Activated T-helper 2 cell treated with anti-CD3 and anti-CD28 coated beads, Interferon-gamma antibody, Interleukin-2, Interleukin-4, amounts not matched to agents 10 μg/mL and 5 μg/mL and 100 μg/mL, durations not matched to agents 14 hours and 24 hours and 36 hours (primary cell): Measurements from ENCODE around the gene SNRPA1. TPM values are rescaled to one million over a fixed set of nuclear protein-coding genes. Genes with fewer than 3 reads are reported as not detected.

Experiments
- DNase-seq: peaks from one replicate; pipeline ENCODE4 v3.0.0; 2021; ENCODE audit warnings: low spot score
- H3K27ac Mint-ChIP-seq: one replicate; pipeline ENCODE4 v1.8.0; 2021; ENCODE audit warnings: mixed read lengths
- H3K27me3 Mint-ChIP-seq: one replicate; pipeline ENCODE4 v1.8.0; 2021; ENCODE audit warnings: low read depth, mixed read lengths
- H3K36me3 Mint-ChIP-seq: one replicate; pipeline ENCODE4 v1.8.0; 2021; ENCODE audit warnings: low read depth, mixed read lengths
- H3K4me1 Mint-ChIP-seq: one replicate; pipeline ENCODE4 v1.8.0; 2021; ENCODE audit warnings: low read depth, mixed read lengths
- H3K4me3 Mint-ChIP-seq: one replicate; pipeline ENCODE4 v1.8.0; 2021; ENCODE audit warnings: low read depth, mild to moderate bottlenecking, moderate library complexity, mixed read lengths
- H3K9me3 Mint-ChIP-seq: one replicate; pipeline ENCODE4 v1.8.0; 2021; ENCODE audit warnings: mixed read lengths
- intact Hi-C: fragments of 100-400 bp; cut with micrococcal nuclease; formaldehyde crosslinking; loops from one replicate; pipeline ENCODE4 v1.15.1; 2023
- total RNA-seq: library from RNA; stranded (reverse); gene quantifications from 2 replicates; pipeline ENCODE4 v1.2.3, GENCODE V29; 2022

SNRPA1 gene
- total RNA-seq, 1 donor from 2014 or later, result 197 TPM

- H3K36me3 Mint-ChIP-seq, result no peaks in the 10 kb centered on the region
- no peak overlapping the region for H3K27ac Mint-ChIP-seq
- no peaks in the 10 kb centered on the region for H3K27me3 Mint-ChIP-seq
- DNase-seq, result no peak
- H3K4me3 Mint-ChIP-seq, result no peak overlapping the region
- intact Hi-C loops, result no loop called here
- H3K4me1 Mint-ChIP-seq, result no peaks in the 10 kb centered on the region
- H3K9me3 Mint-ChIP-seq, result no peaks in the 10 kb centered on the region
These were observed 19.5 kb upstream of the SNRPA1 start for GRCh38 chr15:101314336-101315125.

GRCh38 chr15:101313041-101313761 is 18.2 kb upstream of the SNRPA1 start:
- no peak overlapping the region for H3K27ac Mint-ChIP-seq
- no peaks in the 10 kb centered on the region for H3K4me1 Mint-ChIP-seq
- no peaks in the 10 kb centered on the region for H3K27me3 Mint-ChIP-seq
- H3K4me3 Mint-ChIP-seq, result no peak overlapping the region
- DNase-seq, result no peak
- H3K9me3 Mint-ChIP-seq, result no peaks in the 10 kb centered on the region
- H3K36me3 Mint-ChIP-seq, result no peaks in the 10 kb centered on the region
- intact Hi-C loops, result no loop called here

DNA sequence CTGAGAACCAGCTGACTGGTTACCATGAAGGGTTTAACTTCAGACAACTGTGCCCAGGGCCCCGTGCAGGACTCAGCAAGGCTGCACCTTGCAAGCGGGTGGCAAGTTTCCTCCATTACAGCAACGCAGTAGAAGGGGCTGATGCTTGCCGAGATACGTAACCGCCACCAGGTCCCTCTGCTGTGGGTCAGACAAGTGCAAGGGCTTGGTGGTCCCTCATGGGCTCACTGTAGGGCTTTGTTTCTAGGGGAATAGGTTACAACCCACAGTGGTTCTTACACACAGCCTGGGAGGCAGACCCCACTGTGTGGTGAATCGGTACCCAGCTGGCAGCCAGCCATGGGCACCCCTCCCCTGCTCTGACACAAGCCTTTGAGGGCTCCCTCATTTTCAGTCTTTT is 15.5 kb upstream of the SNRPA1 start:
- H3K27ac Mint-ChIP-seq, result no peak overlapping the region
- intact Hi-C loops, result no loop called here
- no peaks in the 10 kb centered on the region for H3K4me1 Mint-ChIP-seq
- H3K4me3 Mint-ChIP-seq, result no peak overlapping the region
- H3K36me3 Mint-ChIP-seq, result no peaks in the 10 kb centered on the region
- no peak for DNase-seq
- no peaks in the 10 kb centered on the region for H3K27me3 Mint-ChIP-seq
- H3K9me3 Mint-ChIP-seq, result no peaks in the 10 kb centered on the region

GRCh38 chr15:101310161-101310480 is 15.1 kb upstream of the SNRPA1 start:
- Mint-ChIP-seq H3K9me3 (no peaks in the 10 kb centered on the region), H3K4me3 (no peak overlapping the region), H3K4me1 (no peaks in the 10 kb centered on the region), H3K27ac (no peak overlapping the region), H3K27me3 (no peaks in the 10 kb centered on the region), H3K36me3 (no peaks in the 10 kb centered on the region)
- no peak for DNase-seq
- intact Hi-C loops, result no loop called here

GRCh38 chr15:101309436-101310160 is 14.6 kb upstream of the SNRPA1 start:
- Mint-ChIP-seq H3K9me3 (no peaks in the 10 kb centered on the region), H3K27me3 (no peaks in the 10 kb centered on the region), H3K4me3 (no peak overlapping the region), H3K36me3 (no peaks in the 10 kb centered on the region), H3K27ac (no peak overlapping the region), H3K4me1 (no peaks in the 10 kb centered on the region)
- intact Hi-C loops, result no loop called here
- no peak for DNase-seq

- H3K36me3 Mint-ChIP-seq, result no peaks in the 10 kb centered on the region
- intact Hi-C loops, result no loop called here
- H3K27ac Mint-ChIP-seq, result no peak overlapping the region
- DNase-seq, result no peak
- H3K4me1 Mint-ChIP-seq, result no peaks in the 10 kb centered on the region
- no peaks in the 10 kb centered on the region for H3K9me3 Mint-ChIP-seq
- H3K4me3 Mint-ChIP-seq, result no peak overlapping the region
- H3K27me3 Mint-ChIP-seq, result no peaks in the 10 kb centered on the region
These were observed 13.8 kb upstream of the SNRPA1 start for GRCh38 chr15:101308604-101309435.

DNA sequence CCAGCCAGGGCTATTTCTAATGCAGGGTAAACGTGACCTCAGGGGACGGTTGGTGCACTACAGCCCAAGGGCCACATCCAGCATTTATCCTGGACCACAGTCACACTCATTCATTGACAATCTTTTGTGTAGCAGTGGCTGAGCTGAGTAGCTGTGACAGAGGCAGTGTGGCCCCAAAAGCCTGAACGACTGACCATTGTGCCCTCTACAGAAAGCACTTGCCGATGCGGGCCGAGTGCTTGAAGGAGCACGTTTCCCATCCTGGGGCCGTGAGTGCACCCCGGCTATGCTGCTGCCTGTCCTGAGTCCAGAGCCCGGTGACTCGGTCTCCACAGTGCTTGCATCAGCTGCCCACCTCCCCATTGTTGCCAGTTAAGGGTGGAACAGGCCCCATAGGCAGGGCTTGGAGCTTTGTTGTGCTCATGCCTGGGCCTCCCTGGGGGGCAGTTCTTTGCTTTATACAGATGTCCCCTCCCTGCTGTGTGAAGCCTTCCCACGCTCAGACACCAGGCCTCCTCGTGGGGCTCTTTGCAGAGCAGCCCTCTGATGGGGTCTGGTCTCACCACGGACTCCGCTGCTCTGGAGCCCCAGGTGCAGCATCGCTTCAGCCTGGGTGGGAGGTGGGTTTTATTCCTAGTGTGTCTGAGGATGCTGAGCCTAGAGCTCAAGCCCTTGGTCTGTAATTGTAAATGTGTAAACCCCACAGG is 13.0 kb upstream of the SNRPA1 start:
- no peaks in the 10 kb centered on the region for H3K36me3 Mint-ChIP-seq
- DNase-seq, result no peak
- intact Hi-C loops, result no loop called here
- no peak overlapping the region for H3K27ac Mint-ChIP-seq
- no peaks in the 10 kb centered on the region for H3K27me3 Mint-ChIP-seq
- no peak overlapping the region for H3K4me3 Mint-ChIP-seq
- H3K4me1 Mint-ChIP-seq, result no peaks in the 10 kb centered on the region
- no peaks in the 10 kb centered on the region for H3K9me3 Mint-ChIP-seq

GRCh38 chr15:101307048-101307896 is 12.2 kb upstream of the SNRPA1 start:
- Mint-ChIP-seq H3K9me3 (no peaks in the 10 kb centered on the region), H3K36me3 (no peaks in the 10 kb centered on the region), H3K4me1 (no peaks in the 10 kb centered on the region), H3K27ac (no peak overlapping the region), H3K27me3 (no peaks in the 10 kb centered on the region), H3K4me3 (no peak overlapping the region)
- no peak for DNase-seq
- intact Hi-C loops, result no loop called here

DNA sequence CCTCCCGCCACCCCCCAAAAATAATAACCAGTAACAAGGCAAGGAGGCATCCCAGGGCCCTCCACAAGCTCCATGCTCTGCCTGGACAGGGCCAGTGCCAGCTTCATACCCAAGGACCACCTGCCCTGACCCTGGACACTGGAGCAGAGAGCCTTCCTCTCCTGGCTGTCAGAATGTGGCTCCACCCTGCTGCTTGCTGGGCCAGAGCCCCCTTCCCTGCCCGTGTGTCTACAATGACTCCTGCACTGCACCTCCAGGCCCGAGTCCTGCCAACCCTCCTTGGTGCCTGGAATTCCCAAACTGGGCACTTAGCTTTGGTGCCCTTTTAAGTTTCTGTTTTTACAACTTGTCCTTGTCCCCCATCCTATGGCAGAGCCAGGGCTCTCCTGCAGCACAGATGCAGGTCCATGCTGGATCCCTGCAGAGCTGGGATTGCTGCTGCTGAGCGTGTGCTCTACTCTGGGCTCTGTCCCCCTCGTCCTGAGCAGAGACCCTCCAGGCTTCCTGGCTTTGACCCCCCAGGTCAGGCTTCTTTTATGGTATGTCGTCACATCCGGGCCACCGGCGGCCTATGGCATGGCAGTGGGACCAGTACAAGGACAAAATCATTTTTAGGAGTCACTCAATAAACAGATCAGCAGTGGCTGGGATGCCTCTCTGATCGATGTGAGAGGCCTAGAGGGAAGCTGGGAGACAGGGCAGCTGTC is 11.4 kb upstream of the SNRPA1 start:
- intact Hi-C loops, result no loop called here
- H3K27ac Mint-ChIP-seq, result no peak overlapping the region
- no peaks in the 10 kb centered on the region for H3K27me3 Mint-ChIP-seq
- no peaks in the 10 kb centered on the region for H3K36me3 Mint-ChIP-seq
- DNase-seq, result no peak
- no peaks in the 10 kb centered on the region for H3K9me3 Mint-ChIP-seq
- no peak overlapping the region for H3K4me3 Mint-ChIP-seq
- no peaks in the 10 kb centered on the region for H3K4me1 Mint-ChIP-seq

DNA sequence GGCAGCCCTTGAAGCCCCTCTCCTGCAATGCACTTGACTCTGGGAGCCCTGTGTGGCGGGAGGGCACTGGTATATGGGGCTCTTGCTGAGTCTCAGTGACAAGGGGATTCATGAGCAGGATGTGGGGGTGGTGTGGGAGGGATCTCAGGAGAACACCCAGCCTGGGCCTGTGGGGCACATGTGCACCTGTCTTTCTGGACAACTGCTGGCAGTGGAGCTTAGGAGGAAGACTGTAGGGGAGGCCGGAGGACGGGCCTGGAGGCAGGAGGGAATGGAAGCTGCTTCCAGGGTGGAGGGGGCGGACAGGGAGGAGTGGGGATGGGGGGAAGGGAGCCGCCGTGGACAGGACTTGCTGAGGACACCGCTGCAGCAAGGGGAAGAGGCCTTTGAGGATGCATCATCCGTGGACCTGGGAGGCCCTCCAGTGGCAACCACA is 10.8 kb upstream of the SNRPA1 start:
- H3K36me3 Mint-ChIP-seq, result no peaks in the 10 kb centered on the region
- H3K4me1 Mint-ChIP-seq, result no peaks in the 10 kb centered on the region
- H3K9me3 Mint-ChIP-seq, result no peaks in the 10 kb centered on the region
- no peak overlapping the region for H3K27ac Mint-ChIP-seq
- no peak for DNase-seq
- intact Hi-C loops, result no loop called here
- H3K27me3 Mint-ChIP-seq, result no peaks in the 10 kb centered on the region
- H3K4me3 Mint-ChIP-seq, result no peak overlapping the region

DNA sequence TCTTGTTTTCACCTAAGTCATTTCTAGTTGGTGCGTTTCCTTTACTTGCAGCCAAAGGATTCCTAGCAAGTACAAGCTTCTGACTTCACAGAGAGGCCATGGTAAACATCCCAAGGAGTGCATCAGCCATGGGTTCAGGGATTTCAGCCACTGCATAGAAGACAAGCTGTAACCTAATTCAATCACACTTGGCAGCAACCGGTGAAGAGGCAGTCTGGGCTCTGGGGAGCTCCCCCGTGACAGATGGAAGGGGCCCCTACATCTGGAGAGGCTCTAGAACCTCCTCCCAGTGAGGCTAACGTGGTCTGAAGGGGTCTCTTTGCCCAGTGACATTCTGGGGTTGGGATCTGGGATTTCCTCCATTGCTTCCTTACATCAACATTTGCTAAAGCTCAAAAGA is 8.4 kb upstream of the SNRPA1 start:
- no peak for DNase-seq
- H3K36me3 Mint-ChIP-seq, result no peaks in the 10 kb centered on the region
- no peak overlapping the region for H3K4me3 Mint-ChIP-seq
- intact Hi-C loops, result no loop called here
- no peak overlapping the region for H3K27ac Mint-ChIP-seq
- H3K9me3 Mint-ChIP-seq, result no peaks in the 10 kb centered on the region
- no peaks in the 10 kb centered on the region for H3K4me1 Mint-ChIP-seq
- no peaks in the 10 kb centered on the region for H3K27me3 Mint-ChIP-seq
